Activated CD8-positive, alpha-beta memory T cell treated with anti-CD3 and anti-CD28 coated beads, Interleukin-2, amount 50 U/mL, for 24 hours (primary cell): ENCODE results near the gene SCN10A.

Experiments
- DNase-seq: peaks from one replicate; pipeline ENCODE4 v3.0.0-alpha.2; 2020; ENCODE audit errors: extremely low read depth

Gene SCN10A

DNA sequence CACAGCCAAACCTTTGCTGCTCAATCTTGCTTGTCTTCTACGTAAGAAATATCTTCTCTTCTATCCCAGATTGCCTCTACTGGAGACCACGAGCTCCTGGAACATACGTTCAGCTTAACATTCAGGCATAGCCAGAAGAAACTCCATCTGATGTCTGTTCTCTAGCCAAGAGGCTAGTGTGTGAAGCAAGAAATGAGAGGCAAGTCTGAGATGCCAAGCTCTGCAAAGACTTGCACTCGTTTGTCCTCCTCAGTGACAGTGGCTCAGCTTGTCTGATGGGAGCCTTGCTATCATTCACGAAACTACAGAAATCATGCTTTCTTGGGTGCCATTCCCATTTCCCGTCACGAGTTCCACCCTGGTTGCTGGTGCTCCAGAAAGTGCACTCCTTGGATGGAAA is at the start of gene SCN10A:
Gene SCN10A (minus strand): TSS at position 192 of the 400 bp plus-strand sequence. CDS start 22,207 bp downstream, outside the sequence.
- no peak for DNase-seq

DNA sequence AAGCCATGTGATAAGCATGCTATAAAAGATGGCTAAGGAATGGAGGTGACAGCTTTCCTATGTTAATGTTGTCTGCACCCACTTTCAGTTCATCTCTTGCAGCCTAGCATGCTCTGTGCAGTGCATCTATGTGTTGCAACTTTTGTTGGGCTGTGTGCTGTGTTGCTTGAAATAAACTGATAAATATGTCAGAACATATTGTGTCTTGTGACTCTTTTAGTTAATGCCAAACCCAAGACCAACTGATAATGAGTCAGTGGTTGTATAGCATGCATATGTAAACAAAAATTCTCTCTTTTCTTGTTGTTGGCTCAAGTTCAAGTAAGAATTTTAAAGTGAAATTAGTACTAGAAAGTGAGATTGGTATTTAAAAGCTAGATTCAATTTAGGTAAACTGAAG is 37.0 kb upstream of the SCN10A start:
- DNase-seq = no peak

DNA sequence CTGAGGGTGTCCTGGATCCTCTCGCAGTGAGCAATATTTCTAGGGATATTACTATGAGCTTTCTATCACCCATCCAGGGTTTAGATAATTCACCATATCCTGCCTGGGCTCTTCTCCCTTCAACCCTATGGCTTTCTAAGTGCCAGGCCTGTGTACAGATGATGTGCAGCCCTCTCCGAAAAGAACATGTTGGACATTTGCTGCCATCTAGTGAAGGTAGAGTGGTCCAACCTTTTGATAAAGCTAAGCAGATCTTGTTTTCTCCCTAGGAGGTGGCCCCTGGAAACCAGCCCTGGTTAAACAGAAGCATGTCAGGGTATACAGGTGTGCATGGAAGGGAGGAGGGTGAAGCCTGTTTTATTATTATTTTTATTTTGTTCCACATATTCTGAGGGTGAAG is 27.9 kb upstream of the SCN10A start:
- no peak for DNase-seq

DNA sequence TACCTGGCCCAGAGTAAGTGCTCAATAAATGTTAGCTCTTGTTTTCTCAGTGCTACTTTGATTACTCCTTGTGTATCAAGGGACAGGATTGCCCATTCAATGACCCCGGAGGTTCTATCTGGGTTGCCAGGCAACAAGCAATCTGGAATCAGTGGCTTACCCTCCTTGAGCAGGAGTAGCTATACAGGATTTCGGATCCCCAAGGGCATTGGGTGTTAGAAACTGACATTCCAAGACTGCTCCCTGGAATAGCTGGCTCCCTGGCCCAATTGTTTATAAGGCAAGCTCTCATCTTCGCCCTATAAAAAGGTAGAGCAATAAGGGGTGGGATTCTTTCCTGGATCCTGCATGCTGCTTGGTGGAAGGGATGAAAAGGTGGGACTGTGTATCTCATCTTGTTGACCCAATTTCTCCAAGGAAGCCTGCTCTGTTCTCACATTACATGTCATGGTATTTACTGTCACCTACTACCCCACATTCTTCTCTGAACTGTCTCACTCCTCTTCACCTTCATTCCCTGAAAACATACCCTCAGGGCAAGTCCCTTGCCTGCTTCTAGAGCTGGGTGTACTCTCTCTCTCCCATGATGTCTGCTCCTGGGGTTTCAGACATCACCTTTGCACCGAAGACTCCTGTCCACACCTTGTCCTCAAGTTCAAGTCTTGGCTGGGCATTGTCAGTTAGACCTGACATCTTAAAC is 26.4 kb upstream of the SCN10A start:
- no peak for DNase-seq

DNA sequence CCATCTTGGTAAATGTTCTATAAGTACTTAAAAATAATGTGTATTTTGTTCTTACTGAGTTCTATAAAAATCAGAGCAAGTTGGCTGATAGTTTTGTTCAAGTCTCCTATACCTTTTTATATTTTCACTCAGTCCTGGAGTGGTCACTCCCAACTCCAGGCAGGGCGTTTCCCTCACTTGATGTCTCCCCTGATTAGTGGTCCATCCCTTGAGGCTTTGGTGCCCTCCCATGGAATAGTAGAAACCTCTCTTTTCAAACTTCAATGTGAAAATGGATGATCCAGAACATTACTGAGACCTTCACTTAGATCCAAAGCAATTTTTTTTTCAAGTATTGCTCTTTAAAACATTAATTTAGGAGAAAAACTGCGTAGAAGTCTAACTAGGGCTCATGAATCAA is 25.0 kb upstream of the SCN10A start:
- no peak for DNase-seq

DNA sequence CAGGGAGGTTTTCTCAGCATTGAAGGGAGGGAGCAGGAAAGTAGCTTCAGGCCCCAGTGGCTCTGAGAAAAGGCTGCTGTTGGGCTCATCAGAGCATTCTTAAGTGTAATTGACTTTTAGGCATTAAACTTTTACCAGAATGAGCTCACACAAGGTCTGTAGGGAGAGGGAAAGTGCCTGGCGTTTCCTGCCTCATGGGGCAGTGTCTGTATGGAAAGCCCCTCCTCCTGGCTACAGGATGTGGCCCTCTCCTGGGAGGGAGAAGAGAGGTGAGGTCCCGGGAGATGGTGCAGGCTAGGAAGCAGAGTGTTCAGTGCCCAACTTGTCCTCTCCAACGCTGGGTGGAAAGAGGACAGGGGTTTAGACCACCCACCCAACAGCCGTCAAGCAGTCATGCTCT is 21.3 kb upstream of the SCN10A start:
- DNase-seq = no peak

DNA sequence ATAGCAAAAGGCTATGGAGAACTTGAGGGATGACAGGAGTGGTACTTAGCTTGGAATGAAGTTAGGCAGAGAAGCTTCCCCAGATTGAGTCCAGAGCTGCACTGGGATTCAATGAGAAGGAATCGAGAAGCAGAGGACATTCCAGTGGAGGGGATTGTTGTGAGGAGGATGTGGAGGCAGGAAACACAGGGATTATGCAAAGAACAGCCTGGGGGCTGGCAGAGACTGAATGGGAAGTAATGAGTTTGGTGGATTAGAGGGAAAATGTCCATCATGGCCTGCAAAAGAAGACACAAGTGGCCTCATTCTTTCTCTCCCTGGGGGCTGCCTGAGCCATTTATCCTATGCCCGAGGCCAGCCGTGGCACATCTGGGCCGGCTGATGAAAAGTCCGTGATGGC is 20.5 kb upstream of the SCN10A start:
- DNase-seq = no peak

DNA sequence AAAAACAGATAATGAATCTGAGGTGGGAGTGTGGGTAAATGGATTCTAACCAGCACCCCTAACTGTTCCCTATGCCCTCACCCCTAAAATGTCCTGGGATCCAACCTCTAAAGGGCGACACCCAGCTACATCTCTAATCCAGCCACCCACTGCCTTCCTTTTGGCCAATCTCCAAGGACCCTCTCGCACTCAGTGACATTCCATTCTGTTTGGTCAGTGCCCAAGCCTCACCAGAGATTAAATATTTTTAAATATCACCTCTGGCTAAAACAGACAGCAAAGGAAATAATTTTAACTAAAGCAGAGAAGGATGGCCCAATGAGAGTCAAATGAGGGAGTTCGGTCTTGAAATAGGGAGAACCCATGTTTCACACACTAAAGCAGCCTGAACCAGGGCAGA is 19.9 kb upstream of the SCN10A start:
- no peak for DNase-seq

DNA sequence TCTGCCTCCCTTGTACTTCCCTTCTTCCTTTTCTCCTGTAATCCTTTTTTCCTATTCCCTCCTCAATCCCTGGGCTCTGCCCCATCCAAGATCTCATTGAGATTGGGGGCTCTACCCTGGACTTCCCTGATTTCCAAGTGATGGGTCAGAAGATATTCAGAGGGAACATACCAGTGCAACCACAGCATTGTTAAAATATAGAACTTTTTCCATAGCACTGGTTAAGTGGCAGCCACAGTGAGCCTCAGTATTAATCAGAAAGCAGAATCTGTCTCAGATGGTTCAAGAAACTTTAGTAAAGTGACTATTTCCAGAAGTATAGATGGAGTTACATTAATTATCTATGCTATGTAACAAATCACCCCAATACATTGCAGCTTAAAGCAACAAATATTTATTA is 18.7 kb upstream of the SCN10A start:
- DNase-seq = no peak

DNA sequence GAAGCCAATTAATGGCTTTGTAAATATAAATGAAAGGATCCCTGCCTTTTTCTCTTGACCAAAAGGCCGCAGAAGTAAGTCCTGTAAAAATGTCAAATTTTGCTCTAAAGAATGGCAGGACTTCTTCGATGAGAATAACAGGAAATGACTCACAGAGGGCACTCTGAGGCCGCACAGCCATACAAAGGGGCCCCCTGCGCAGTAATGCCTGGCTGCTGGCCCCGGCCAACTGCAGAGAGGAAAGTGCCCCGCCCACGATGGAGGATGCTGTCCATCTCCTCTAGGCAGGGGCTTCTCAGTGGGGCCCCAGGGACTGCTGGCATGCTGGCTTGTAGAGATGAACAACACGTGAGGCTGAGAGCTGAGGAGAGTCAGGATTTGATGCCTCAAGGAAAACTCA is 18.1 kb upstream of the SCN10A start:
- DNase-seq = no peak

DNA sequence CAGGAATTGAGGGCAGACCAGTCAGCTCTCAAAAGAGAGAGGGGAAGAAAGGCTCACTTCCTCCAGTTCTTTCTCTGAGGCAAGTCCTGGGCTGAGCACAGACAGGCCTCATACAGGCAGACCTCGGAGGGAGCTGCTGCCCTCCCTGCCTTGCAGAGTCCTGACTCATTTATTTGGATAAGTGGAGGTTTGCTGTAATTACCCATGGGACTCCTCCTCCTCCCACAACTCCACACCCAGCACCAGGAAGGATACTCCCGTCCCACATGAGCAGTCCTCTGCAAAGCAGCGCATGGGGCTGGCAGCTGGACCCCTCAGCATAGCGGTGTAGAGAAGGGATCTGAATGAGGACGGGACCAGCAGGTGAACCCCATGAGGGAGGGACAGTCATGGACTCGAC is 13.4 kb upstream of the SCN10A start:
- DNase-seq = no peak

DNA sequence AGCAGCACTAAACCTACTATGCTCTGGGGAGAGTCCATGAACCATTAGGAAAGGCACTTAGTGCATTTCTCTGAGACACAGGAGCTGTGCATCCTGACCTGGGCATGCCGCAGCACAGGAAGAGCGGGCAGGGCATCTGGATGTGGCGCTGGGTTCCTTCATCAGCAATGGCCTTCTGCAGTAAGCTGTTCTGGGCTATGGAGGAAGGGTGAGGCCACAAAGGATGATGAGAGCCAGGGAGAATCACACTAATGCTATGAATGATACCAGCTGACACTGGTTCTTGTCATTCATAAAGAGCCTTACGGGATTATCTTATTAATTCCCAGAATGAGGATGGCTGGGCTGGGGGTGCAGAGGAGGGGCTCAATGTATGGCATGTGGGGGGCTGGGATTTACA is 12.7 kb upstream of the SCN10A start:
- no peak for DNase-seq

DNA sequence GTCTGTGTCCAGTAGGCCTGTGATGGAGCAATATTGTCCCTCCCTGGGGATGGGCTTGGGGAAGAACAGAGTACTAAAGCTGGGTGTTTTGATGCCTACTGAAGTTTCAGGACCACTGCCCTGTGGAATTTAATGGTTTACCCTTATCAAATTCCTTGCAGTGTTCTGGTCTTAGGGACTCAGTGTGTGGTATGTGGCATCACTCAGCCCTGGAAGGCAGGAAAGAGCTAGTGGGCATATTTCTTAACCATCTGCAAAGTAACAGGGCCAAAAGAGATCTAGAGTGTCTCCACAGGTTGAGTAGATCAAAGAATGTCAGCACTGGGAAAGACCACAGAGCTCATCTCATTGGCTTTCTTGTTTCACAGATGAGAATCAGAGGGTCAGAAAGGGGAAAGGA is 11.8 kb upstream of the SCN10A start:
- no peak for DNase-seq

DNA sequence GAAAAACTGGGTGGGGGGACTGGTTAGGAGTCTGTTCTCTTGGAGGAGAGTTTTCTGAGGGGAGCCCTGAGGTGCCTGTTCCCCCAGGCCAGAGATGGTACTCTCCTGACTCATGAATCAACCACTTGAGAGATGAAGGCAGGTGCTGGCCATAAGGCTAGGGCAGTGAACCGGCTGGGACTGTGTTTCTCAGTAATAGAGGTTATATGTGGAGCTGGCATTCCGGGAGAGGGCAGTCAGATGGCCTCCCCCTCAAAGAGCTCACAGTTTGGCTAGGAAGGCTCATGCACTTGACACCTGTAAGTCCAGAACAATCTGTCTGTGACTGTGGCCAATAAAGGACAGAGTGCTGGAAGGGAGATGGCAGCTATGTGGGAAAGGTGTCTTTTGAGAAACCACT is 10.0 kb upstream of the SCN10A start:
- no peak for DNase-seq

DNA sequence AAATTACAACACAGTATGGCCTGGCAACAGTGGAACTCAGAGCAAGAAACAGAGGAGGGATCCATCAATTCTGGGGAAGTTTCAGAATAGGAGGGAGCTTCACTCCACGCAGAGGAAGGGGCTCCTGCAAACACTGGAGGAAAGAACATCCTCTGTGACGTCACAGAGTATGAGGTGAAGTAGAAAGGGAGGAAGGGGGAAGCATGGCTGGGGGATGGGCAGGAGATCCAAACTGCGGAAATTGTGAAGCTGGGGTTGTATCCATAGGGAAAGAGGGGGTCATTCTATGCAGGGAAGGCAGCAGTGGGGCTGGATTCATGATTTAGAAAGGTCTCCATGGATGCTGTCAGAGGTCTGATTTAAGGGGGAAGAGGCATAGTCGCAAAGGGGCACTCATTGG is 8.3 kb upstream of the SCN10A start:
- DNase-seq = no peak

DNA sequence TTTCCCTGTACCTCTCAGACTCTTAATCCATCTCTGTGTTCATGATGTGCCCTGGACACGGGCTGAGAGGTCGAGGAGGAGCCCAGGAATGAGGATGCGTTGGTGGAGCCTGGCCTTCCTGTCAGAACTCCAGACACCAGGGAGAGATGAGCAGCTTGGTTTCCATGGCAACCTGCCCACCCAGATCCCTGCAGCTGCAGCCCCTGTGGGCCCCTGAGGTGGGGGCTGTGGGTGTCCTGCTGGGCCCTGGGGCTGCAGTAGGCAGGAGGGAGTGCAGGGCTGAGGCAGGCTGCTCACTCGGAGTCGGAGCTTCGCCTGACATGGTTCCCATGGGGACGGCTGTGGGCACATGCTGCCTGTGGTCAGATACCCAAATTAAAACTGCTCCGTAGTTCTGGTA is 7.7 kb upstream of the SCN10A start:
- no peak for DNase-seq

DNA sequence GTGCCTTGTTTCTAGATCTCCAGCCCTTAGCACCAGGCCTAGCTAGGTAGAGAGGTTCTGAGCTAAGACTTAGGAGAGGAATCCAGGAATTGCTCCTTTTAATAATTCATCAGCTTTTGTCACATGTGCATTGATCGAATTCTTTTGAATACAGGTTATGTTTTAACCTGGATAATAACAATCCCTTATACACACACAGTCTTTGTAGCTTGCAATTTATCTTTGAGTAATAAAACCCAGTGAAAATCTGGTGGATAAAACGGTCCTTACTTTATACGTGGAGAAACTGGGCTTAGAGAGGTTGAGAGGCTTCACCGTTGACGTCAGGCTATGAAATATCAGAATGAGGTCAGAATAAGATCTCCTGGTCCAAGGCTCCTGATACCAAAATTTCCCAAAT is 7.2 kb upstream of the SCN10A start:
- no peak for DNase-seq

DNA sequence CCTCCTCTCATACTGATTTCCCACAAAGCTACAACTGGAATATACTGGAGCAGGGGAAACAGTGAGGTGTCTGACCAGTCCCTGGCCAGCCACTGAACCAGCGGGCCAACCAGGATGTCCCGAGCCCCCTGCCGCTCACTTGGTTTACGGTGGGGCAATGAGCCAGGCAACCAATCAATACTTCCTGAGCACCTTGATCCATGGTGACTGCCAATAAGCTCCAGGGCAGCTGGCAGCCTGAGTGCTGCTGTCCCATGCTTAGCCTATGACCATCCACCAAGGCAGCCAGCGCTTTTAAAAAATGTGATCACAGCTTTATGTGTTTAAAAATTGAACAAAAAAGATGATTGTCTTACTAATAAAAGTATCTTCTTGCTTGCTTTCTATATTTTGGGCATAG is 4.2 kb downstream of the SCN10A start:
- no peak for DNase-seq

DNA sequence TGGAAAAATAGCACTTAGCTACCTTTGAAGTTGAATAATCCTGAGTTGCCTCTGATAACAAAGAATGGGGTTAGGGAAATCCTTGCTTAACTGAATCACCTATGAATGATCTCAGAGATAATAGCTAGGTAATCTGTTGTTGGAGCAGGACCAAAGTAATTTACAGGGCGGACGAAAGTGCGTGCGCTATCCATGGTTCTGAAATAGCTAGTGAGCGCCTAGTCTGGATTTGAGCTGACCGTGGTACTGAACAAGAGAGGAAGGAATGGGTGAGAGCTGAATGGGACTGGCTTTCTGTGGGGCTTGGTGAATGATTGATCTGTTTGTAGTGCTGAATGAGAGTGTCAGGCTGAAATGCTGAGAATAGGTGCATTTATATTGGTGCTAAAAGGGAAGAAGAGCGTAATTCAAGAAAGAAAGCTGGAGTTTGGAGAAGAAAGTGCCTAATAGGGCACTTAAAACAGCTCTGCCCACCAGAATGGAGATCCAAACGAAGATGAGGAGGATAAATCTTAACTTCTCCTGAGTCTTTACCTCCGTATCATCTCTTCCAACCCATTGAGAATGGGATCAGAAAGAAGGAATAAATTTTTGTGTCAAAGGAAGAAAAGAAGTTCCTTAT is 10.1 kb downstream of the SCN10A start:
- DNase-seq = no peak

DNA sequence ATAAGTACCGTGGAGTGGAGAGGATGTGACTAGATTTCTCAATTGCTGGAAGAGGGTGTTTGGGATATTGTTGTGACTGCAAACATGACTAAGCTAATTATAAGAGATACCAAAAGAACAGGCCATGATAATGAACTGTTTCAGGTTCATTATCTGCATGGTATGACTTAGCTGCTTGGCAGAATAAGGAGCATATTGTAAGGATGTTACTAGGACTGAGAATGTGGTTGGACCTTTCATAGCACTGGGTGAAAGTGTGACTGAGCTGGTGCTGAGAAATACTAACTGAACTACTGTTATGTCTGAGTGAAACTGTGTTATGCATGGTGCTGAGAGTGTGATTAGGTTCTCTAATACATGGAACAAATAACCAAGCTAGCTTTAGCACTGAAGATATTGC is 11.0 kb downstream of the SCN10A start:
- DNase-seq = no peak

DNA sequence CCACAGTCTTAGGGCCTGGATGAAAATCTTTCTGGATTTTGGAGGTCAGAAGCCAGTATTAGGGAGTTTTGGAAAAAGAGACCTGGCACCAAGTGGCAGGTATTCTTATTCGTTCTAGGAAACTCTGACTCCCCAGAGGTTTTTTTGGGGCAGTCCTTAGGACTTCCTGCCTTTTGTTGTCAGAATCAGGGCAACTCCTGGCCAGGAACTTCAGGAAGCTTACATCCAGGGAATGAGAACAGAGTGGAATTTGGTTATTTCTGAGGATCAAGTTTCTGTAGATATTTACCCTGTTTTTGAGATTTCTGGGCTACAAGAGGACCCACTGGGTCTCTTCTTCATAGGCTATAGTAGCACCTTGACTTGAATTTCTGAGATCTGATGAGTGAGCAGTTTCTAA is 15.5 kb downstream of the SCN10A start:
- DNase-seq = no peak

DNA sequence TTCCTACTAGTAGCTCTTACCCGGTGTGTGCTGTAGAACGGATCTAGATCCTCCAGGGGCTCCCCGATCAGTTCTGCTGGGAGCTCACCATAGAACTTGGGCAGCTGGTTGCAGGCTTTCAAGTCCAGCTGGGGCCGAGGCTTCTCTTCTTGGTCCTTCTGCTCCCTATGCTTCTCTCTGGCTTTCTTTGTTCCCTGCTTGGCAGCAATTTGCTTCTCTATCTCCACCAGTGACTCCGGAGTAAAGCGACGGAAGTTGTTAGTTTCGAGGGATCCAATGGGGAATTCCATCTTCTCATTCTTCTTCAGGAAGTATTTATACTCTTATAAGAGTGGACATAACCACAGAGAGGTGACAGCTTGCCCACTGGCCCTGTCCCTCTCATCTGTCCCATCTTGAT is 22.3 kb downstream of the SCN10A start:
- DNase-seq = no peak

DNA sequence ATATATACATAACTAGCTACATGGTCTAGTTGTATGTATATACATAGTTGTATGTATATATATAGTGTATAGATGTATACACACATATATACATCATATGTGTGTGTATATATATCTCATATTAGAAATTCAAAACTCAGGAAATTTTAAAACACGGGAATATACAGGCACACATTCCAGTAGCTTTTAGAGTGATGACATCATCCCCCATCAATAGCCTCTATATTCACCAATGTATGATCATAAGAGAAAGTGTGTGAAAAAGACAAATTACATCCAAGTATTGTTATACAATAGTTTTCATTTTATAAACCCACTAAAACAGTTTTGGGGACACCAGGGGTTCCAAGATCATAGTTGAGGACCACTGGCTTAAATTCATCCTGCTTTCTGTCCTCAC is 23.0 kb downstream of the SCN10A start:
- DNase-seq = no peak

DNA sequence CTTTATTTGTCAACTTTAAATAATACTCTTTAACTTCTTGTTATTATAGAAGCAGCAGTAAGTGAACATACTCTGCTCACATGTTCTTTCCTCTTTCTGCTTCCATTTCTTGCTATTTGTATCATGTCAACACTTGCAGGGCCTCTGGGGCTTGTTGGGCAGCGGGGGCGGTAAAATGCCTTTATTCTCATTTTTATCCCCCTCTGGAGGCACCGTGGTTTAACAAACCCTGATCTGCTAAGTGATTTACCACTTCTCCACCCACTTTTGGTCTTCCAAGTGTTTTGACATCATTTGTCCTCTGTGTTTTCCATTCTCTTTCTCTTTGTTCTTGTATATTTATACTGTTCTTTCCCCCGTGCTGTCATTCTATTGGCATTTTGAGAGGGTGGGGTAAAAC is 33.9 kb downstream of the SCN10A start:
- DNase-seq = no peak
